PFSK-1 (cell line): ENCODE results near the gene MYO1A.

Experiments used
- POLR2AphosphoS5 ChIP-seq: IDR thresholded peaks from 2 replicates; pipeline ENCODE4 v1.6.1; 2012; ENCODE audit warnings: low read depth, mild to moderate bottlenecking, control low read depth, low read length, moderate library complexity
- TAF1 ChIP-seq: IDR thresholded peaks from 2 replicates; pipeline ENCODE4 v1.6.1; 2012; ENCODE audit warnings: low read length, control low read depth, borderline replicate concordance; ENCODE audit not compliant: insufficient read depth
- TF ChIP-seq, protein P1 (sequence below), 2 experiments: IDR thresholded peaks; 2 replicates each; pipeline versions ENCODE4 v1.6.1 to v1.8.0; 2011 to 2012; ENCODE audit warnings: low read depth in 2 of 2, low read length in 2 of 2, control low read depth in 1 of 2, inconsistent platforms in 1 of 2, mild to moderate bottlenecking in 1 of 2, moderate library complexity in 1 of 2; ENCODE audit not compliant: insufficient read depth in 1 of 2

DNA sequence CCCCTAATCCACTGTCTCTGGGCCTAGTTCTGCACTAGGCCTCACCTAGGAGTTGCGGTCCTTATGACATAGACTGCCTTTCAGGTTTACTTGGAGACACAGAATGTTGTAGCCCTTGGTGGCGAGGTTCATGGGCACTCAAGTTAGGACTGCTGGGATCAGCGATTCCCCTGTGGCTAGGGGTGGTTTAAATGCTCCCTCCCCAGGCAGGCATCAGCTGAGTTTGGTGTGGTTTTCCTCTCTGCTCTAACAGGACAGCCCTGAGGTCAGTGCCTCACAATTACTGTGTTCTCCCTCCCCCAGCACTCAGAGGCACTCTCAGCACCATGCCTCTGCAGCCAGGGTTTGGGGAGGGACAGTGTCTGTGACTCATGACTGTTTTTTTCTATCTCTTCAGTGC lies 70.3 kb downstream of the MYO1A start:
- TF ChIP-seq POLR2AphosphoS5, result no peak
- TF ChIP-seq, protein P1, sequence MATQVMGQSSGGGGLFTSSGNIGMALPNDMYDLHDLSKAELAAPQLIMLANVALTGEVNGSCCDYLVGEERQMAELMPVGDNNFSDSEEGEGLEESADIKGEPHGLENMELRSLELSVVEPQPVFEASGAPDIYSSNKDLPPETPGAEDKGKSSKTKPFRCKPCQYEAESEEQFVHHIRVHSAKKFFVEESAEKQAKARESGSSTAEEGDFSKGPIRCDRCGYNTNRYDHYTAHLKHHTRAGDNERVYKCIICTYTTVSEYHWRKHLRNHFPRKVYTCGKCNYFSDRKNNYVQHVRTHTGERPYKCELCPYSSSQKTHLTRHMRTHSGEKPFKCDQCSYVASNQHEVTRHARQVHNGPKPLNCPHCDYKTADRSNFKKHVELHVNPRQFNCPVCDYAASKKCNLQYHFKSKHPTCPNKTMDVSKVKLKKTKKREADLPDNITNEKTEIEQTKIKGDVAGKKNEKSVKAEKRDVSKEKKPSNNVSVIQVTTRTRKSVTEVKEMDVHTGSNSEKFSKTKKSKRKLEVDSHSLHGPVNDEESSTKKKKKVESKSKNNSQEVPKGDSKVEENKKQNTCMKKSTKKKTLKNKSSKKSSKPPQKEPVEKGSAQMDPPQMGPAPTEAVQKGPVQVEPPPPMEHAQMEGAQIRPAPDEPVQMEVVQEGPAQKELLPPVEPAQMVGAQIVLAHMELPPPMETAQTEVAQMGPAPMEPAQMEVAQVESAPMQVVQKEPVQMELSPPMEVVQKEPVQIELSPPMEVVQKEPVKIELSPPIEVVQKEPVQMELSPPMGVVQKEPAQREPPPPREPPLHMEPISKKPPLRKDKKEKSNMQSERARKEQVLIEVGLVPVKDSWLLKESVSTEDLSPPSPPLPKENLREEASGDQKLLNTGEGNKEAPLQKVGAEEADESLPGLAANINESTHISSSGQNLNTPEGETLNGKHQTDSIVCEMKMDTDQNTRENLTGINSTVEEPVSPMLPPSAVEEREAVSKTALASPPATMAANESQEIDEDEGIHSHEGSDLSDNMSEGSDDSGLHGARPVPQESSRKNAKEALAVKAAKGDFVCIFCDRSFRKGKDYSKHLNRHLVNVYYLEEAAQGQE (IDR thresholded peaks at IDR 0.05; ENCODE audit: insufficient read depth in 1 of 2, low read depth in 2 of 2, low read length in 2 of 2), result no peak
- TF ChIP-seq TAF1, result no peak
